Epidermal melanocyte (primary cell): ENCODE measurements around the gene TPRN.

ENCODE experiments used
- DNase-seq: peaks from one replicate; pipeline ENCODE4 v3.0.0; 2011; ENCODE audit warnings: low spot score; ENCODE audit not compliant: insufficient read length

Gene TPRN

GRCh38 chr9:137161558-137162486 lies 38.7 kb downstream of the TPRN start:
- no peak for DNase-seq

DNA sequence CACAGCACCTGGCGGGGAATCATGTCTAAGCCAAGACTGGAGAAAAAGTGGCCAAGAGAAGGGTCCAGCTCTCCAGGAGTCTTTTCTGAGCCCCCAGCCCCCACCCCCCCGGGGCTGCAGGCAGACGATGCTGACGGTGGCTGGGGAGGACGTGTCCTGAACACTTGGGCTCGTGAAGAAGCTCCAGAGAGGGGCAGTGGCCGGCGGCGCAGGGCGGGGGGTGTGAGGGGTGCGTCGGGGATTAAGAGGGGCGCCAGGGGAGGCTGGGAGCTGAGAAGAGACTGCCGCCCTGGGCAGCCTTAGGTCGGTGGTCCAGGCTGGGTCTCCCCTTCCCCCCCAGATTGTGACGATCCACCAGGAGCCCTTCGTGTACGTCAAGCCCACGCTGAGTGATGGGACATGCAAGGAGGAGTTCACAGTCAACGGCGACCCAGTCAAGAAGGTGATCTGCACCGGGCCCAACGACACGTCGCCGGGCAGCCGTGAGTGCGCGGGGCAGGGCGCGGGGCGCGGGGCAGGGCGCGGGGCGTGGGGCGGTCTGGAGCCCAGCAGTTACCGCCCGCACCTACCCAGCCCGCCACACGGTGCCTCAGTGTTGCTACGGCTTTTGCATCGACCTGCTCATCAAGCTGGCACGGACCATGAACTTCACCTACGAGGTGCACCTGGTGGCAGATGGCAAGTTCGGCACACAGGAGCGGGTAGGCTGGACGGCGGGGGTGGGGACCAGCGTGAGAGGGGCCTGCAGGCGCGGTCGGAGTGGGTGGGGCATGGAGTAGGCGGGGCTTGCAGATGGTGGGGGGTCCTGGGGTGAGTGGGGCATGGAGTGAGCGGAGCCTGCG lies 39.6 kb downstream of the TPRN start:
- no peak for DNase-seq

DNA sequence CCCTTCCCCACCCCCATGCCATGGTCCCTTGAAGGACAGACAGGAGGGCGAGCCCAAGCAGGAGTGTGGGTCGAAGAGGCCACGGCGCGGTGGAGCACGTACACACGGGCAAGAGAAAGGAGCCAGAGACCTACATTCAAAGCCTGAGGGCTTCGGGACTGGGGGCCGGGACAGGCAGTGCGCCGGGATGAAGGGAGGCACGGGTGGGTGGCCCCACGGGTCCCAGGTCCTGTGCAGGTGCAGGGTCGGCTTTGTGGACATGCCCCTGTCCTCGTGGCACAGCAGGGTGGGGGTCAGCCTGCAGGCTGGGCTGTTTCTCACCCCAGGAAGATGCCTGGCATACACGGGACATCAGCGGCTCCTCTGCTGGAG lies 40.5 kb downstream of the TPRN start:
- DNase-seq = no peak

- DNase-seq = no peak
These were observed 41.2 kb downstream of the TPRN start for GRCh38 chr9:137159105-137160053.

DNA sequence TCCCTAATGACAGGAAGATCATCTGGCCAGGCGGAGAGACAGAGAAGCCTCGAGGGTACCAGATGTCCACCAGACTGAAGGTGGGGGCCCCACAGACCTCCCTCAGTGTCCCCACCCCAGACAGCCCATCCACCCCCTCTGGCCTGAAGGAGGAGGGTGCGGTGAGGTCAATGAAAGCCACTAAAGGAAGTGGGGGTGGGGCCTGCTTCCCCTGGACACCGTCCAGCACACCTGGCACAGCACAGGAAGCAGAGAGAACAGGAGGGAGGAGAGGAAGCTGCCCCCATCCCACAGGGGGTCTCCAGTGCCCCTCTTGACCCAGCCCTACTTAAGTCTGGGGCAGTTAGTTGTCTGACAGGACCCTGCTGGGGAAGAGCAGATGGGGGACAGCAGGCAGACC lies 41.9 kb downstream of the TPRN start:
- no peak for DNase-seq

DNA sequence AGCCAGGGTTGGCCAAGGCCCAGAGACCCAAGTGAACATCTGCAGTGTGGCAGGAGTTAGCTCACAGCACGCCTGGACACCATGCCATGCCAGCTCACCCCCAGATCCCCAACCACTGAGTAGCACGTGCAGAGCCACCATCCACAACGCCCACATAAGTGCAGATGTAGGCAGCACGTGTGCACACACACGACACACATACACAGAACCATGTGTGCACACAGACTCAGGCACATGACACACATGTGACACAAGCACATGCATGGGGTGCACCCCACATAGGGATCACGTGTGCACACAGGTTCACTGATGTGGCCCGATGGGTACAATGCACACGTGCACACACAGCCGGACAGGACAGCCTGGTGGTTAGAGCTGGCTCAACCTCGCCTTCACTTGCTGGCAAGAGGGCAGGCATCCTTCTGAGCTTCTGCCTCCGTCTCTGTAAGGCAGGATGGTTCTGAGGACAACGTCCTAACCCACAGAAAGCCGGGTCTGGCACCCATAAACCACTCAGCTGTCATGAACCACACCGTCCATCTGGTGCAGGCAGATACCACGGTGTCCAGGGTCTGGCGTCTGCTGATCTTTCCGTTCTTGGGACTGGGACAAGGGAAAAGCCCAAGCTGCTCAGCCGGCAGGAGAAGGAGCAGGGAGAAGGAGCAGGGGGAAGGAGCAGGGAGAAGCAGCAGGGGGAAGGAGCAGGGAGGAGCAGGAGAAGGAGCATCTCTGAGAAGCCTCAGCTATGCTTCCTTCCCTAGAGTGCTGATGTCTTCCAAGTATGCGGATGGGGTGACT lies 42.7 kb downstream of the TPRN start:
- no peak for DNase-seq

DNA sequence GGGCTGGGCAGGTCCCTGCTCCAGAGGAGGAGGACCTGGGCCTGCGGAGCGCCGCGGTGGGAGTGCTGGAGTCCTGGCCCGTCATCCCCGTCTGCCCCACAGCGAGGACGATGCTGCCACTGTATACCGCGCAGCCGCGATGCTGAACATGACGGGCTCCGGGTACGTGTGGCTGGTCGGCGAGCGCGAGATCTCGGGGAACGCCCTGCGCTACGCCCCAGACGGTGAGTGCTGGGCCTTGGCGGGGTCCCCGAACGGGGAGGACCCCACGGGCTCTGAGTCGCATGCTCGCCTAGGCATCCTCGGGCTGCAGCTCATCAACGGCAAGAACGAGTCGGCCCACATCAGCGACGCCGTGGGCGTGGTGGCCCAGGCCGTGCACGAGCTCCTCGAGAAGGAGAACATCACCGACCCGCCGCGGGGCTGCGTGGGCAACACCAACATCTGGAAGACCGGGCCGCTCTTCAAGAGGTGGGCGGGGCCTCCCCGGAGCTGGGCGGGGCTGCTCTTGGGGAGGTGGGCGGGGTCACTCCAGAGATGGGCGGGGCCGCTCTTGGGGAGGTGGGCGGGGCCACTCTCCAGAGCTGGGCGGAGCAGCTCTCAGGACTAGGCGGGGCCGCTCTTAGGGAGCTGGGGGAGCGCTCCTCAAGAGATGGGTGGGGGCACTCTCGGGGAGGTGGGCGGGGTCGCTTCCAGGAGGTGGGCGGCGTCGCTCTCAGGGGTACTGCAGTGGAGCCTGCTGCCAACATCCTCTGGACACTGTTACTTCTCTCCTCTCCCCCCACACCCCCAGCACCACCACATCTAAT lies 43.8 kb downstream of the TPRN start:
- no peak for DNase-seq

GRCh38 chr9:137152844-137153405 lies 47.6 kb downstream of the TPRN start:
- no peak for DNase-seq

DNA sequence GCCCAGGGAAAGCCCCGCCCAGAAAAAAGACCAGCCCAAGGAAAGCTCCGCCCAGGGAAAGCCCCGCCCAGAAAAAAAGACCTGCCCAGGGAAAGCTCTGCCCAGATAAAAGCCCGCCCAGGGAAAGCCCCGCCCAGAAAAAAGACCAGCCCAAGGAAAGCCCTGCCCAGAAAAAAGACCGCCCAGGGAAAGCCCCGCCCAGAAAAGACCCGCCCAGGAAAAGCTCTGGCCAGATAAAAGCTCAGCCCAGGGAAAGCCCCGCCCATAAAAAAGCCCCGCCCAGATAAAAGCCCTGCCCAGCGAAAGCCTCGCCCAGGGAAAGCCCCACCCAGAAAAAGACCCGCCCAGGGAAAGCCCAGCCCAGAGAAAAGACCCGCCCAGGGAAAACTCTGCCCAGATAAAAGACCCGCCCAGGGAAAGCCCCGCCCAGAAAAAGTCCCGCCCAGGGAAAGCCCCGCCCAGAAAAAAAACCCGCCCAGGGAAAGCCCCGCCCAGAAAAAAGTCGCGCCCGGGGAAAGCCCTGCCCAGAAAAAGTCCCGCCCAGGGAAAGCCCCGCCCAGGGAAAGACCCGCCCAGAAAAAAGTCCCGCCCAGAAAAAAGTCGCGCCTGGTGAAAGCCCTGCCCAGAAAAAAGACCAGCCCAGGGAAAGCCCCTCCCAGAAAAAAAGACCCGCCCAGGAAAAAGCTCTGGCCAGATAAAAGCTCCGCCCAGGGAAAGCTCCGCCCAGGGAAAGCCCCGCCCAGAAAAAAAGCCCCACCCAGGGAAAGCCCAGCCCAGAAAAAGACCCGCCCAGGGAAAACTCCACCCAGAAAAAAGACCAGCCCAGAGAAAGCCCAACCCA lies 49.7 kb downstream of the TPRN start:
- no peak for DNase-seq

DNA sequence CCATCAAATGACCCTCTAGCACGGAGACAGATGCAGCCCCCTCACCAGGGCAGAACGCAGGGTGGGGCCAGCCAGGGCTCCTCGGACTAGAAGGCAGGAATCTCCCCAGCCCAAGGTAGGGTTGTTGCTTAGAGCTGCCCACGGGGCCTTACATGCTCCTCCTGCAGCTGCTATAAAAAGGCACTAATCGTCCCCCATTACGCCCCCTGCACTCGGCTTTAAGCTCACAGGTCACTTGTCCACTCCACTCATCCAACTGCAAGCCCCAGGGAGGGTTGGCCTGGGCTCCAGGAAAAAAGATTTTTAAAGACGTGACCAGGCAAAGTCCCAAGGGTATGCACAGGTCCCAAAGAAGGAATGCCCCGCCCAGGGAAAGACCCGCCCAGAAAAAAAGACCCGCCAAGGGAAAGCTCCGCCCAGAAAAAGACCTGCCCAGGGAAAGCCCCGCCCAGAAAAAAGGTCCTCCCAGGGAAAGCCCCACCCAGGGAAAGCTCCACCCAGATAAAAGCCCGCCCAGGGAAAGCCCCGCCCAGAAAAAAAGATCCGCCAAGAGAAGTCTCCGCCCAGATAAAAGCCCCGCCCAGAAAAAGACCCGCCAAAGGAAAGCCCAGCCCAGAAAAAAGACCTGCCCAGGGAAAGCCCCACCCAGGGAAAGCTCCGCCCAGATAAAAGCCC lies 50.5 kb downstream of the TPRN start:
- DNase-seq = no peak

DNA sequence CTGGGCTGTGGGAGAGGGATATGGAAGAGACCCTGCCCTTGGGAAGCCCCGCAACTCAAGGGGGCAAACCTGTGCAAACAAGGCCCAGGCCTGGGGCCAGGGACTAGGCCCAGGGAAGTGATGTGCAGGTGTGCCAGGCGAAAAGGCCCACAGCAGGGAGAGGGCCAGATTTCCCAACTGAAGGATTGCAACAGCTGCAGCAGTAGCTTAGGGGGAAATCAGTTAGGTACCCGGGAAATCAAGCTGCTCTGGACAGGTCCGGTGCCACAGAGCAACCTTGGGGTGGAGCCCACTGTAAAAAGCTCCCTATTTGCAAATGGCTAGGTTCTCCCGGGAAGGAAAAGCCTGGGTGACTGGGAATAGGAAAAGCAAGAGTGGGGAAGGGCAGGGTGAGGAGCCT lies 51.2 kb downstream of the TPRN start:
- DNase-seq = no peak

GRCh38 chr9:137148661-137149060 lies 51.9 kb downstream of the TPRN start:
- DNase-seq = no peak

- DNase-seq = no peak
These were observed 52.3 kb downstream of the TPRN start for GRCh38 chr9:137148242-137148641.

GRCh38 chr9:137147793-137148160 lies 52.8 kb downstream of the TPRN start:
- no peak for DNase-seq

DNA sequence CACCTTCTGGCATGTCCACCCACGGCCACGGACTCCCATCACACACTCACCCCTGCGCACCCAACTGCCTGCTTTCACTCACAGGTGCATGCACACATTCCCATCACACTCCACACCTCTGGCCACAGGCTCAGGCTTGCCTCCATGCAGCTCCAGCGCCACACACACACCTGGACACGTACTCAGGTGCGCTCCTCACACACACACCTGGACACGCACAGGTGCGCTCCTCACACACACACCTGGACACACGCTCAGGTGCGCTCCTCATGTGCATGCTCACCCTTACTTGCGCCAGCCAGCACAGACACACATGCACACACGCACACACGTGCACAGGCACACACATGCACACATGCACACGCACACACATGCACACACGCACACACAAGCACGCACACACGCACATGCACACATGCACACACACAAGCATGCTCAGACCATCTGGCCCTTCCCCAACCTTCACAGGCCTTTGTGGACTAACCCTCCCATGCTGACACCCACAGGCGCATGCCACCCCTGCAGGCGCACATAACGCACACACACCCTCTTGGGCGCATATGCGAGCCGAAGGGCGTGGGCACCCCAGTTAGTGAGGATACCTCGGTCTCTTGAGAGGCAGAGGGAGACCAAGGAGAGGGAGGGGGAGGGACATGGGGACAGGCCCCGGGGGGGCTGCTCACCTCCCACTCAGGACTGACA lies 53.3 kb downstream of the TPRN start:
- DNase-seq = no peak

- no peak for DNase-seq
These were observed 54.0 kb downstream of the TPRN start for GRCh38 chr9:137146527-137146918.
